Stomach smooth muscle (tissue), 2 donors: Measurements from ENCODE around the gene PTDSS2.
"Not testable (repeated sequence)": the region's sequence is repeated elsewhere in the genome, so short reads cannot be mapped to it uniquely, and the experiment has no call there.

Experiments used
- H3K27ac ChIP-seq: one replicate; pipeline ENCODE4 v1.7.0; 2013; ENCODE audit warnings: mild to moderate bottlenecking, low read length, inconsistent platforms
- H3K27me3 ChIP-seq, 2 donors: one replicate each; pipeline ENCODE4 v1.7.0; 2013; ENCODE audit warnings: low read length in 2 of 2; ENCODE audit not compliant: insufficient read depth in 2 of 2, control insufficient read depth in 1 of 2
- H3K36me3 ChIP-seq, 2 donors: one replicate each; pipeline ENCODE4 v1.7.0; 2013; ENCODE audit warnings: low read length in 2 of 2; ENCODE audit not compliant: control insufficient read depth in 2 of 2, insufficient read depth in 2 of 2
- H3K4me1 ChIP-seq: one replicate; pipeline ENCODE4 v1.7.0; 2013; ENCODE audit warnings: low read length; ENCODE audit not compliant: control insufficient read depth, insufficient read depth
- H3K4me3 ChIP-seq, 2 donors: one replicate each; pipeline ENCODE4 v1.7.0; 2013; ENCODE audit warnings: low read length in 2 of 2
- H3K9ac ChIP-seq, 2 donors: one replicate each; pipeline ENCODE4 v1.7.0; 2013; ENCODE audit warnings: low read length in 2 of 2, mild to moderate bottlenecking in 1 of 2
- H3K9me3 ChIP-seq, 2 donors: one replicate each; pipeline ENCODE4 v1.7.0; 2013; ENCODE audit warnings: low read length in 2 of 2; ENCODE audit not compliant: control insufficient read depth in 2 of 2
- donor health status: healthy.
- donor health status: Pancreatic carcinoma.

PTDSS2 gene

DNA sequence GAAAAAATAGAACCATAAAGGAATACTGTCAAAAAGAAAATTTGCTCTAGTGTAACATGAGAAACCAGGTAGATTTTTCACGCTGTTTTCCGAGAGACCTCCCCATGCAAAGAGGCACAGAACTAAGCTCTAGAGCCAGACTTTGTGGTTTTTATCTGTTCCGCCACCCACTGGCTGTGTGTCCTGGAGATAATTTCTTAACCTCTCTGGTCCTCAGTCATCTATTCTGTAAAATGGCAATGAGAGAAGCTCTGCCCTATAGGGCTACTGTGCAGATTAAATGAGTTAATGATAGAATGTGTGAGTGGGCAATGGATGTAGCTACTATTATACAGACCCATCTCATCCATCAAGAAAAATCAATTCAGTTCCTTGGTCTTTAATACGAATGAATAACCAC is 25.8 kb upstream of the PTDSS2 start:
- Histone ChIP-seq H3K4me3 (no peak overlapping the region), H3K27ac (no peak overlapping the region), H3K36me3 (no peaks in the 10 kb centered on the region), H3K27me3 (peaks cover 15 to 16% of the 10 kb centered on the region in 2 donors), H3K9ac (no peak overlapping the region), H3K4me1 (no peaks in the 10 kb centered on the region), H3K9me3 (no peaks in the 10 kb centered on the region)

DNA sequence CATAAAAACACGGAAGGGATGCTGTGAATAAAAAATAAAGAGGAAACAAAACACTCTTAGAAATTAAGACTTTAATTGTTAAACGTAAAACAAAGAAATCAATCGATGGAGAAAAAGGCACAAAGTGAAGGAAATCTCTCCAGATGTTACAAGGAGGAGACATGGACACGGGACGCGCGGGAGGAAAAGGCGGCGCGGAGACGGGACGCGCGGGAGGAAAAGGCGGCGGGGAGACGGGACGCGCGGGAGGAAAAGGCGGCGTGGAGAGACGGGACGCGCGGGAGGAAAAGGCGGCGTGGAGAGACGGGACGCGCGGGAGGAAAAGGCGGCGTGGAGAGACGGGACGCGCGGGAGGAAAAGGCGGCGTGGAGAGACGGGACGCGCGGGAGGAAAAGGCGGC is 25.3 kb upstream of the PTDSS2 start:
- not testable (repeated sequence) for H3K4me1 ChIP-seq, H3K27ac ChIP-seq, H3K9me3 ChIP-seq, H3K9ac ChIP-seq, H3K36me3 ChIP-seq, H3K4me3 ChIP-seq
- H3K27me3 ChIP-seq, result peaks cover 10 to 13% of the 10 kb centered on the region in 2 donors

DNA sequence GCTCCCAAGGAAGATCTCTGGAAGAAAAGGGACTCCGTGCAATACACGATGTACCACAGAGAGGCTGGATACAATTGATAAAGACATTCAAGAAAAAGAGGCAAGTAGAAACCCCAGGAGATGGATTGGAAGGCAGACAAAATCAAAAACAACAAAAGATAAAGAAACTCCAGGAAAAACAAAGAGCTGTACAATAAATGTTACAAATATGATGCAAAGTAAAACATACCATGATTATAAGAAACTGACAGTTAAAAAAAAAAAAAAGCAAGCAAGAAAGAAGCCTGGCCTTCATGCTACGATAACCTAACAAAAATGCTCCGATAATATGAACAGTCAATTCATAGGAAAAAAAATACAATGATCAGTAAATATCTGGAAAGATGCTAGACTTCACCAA is 24.8 kb upstream of the PTDSS2 start:
- H3K27ac ChIP-seq, result no peak overlapping the region
- no peaks in the 10 kb centered on the region for H3K36me3 ChIP-seq
- H3K9me3 ChIP-seq, result no peaks in the 10 kb centered on the region
- H3K4me3 ChIP-seq, result no peak overlapping the region
- H3K9ac ChIP-seq, result no peak overlapping the region
- H3K27me3 ChIP-seq, result peaks cover 7 to 8% of the 10 kb centered on the region in 2 donors
- H3K4me1 ChIP-seq, result no peaks in the 10 kb centered on the region

DNA sequence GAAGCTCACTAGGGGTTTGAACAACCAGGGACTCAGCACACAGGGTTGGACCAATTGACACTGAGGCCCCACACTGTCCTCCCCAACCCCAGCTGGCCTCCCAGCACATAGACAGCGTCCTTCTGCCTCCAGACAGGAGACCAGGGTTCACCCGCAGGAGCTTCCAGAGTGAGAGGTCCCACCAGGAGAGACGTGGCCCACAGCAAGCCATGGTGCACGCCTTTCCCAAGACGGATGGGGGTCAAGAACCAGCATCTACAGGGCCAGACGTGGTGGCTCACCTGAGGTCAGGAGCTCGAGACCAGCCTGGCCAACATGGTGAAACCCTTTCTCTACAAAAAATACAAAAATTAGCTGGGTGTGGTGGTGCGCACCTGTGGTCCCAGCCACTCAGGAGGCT is 23.2 kb upstream of the PTDSS2 start:
- H3K27me3 ChIP-seq, result peaks cover 5 to 7% of the 10 kb centered on the region in 2 donors
- no peaks in the 10 kb centered on the region for H3K36me3 ChIP-seq
- no peak overlapping the region for H3K9ac ChIP-seq
- no peak overlapping the region for H3K27ac ChIP-seq
- no peaks in the 10 kb centered on the region for H3K9me3 ChIP-seq
- no peaks in the 10 kb centered on the region for H3K4me1 ChIP-seq
- H3K4me3 ChIP-seq, result no peak overlapping the region

DNA sequence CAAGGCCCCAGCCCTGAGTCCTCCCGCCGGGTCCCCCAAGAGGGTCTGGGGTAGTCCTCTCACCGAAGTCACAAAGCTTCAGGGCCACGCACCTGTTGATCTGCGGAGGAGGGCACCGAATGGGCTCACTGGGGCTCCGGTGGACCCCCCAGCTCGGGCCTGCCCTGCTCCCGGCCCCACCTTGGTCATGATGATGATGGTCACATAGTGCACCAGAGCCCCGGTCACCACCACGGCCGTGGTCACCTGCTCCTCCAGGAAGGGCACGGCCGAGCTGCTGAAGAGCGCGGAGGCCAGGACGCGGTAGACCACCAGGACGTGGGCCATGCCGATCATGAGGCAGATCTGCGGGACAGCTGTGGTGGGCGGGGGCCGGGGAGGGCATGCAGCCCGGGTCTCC is 21.8 kb upstream of the PTDSS2 start:
- Histone ChIP-seq H3K9ac (no peak overlapping the region), H3K4me3 (no peak overlapping the region), H3K9me3 (no peaks in the 10 kb centered on the region), H3K27ac (no peak overlapping the region), H3K36me3 (no peaks in the 10 kb centered on the region), H3K27me3 (peaks cover 7% of the 10 kb centered on the region in 2 donors), H3K4me1 (no peaks in the 10 kb centered on the region)

DNA sequence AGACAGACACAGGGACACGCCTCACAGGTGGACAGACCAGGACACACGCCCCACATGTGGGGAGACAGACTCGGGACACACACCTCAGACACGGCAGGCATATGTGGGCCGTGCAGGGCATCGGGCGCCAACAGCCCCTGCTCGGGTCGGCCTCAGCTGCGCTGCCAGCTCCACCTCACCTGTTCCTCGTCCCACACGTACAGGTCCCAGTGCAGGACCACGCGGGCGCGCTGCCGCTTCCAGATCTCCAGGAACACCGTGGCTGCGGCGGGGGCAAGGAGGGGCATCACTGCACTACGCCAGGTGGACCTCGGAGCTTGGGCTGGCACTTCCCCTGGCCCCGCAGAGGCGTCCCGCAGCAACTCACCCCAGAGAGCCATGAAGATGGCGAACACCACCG is 20.7 kb upstream of the PTDSS2 start:
- Histone ChIP-seq H3K9me3 (no peaks in the 10 kb centered on the region), H3K27me3 (peaks cover 2 to 3% of the 10 kb centered on the region in 2 donors), H3K36me3 (no peaks in the 10 kb centered on the region), H3K4me1 (no peaks in the 10 kb centered on the region), H3K9ac (no peak overlapping the region), H3K27ac (no peak overlapping the region), H3K4me3 (no peak overlapping the region)

DNA sequence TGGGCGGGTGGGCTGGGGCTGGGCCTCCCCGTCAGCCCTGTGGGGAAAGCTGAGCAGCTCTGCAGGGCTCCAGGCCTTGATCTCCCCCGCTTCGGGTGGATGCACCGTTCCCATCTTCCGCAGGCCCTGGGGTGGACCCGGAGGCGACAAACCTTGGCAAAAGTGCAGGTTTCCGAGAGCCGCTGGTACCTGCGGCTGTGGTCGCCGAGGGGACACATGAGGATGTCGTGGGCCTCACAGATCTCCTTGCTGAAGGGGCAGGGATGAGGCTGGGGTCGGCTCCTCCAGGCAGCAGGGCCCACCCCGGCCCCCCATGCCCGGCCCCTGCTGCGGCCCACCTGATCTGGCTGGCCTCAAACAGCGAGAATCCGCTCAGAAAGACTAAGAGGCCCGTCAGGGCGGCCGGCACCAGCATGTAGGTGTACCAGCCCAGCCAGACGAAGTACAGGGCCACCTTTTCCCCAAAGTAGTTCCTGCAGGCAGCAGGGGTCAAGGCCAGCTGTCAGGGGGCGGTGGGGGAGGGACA is 20.1 kb upstream of the PTDSS2 start:
- H3K4me1 ChIP-seq, result no peaks in the 10 kb centered on the region
- H3K27me3 ChIP-seq, result peaks cover 0 to 2% of the 10 kb centered on the region in 2 donors
- no peak overlapping the region for H3K4me3 ChIP-seq
- H3K9me3 ChIP-seq, result no peaks in the 10 kb centered on the region
- no peaks in the 10 kb centered on the region for H3K36me3 ChIP-seq
- no peak overlapping the region for H3K27ac ChIP-seq
- H3K9ac ChIP-seq, result no peak overlapping the region

DNA sequence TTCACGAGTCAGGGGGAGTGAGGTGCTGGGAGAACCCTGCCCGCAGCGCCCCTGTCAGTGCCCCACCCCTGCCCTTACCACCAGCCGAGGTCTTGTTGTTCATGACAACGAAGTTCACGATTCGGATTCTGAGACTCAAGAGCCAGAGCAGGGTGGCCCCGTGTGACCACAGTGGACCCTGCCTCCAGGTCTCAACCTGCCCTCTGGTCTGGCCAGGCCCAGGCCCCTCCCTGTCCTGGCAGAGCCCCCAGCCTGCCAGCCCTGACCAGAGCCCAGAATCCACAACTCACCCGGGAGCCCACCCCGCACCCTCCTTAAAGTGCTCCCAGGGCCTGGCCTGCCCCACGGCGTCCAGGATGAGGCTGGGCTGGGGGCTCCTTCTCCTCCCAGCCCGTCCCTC is 18.2 kb upstream of the PTDSS2 start:
- Histone ChIP-seq H3K36me3 (no peaks in the 10 kb centered on the region), H3K9ac (no peak overlapping the region), H3K9me3 (no peaks in the 10 kb centered on the region)

DNA sequence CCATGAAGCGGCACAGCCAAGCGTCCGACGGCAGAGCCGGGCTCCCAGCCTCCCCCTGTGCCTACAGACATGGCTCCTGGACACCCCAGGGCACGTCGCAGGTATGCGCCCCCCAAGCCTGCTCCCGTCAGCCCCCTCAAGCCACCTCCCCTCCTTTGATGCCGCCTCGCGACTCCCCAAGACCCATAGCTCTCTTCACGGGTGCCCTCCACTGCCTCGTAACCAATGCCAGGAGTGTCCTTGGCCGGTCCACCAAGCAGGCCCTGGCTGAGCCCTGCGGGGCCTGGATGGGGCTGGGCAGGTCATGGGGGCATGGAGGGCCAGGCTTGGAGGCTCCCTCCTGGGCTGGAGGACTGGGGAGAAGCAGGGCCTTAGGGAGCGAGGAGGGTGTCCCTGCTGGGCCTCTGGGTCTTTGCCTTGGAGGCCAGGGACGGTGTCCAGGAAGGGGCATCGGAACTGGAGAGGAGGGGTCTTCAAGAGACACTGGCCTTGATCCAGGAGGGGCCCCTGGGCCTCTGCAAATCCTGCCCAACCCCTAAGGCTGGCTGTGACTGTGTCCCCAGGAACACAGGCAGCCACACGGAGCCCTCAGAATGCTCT is 17.5 kb upstream of the PTDSS2 start:
- no peak overlapping the region for H3K4me3 ChIP-seq
- H3K36me3 ChIP-seq, result no peaks in the 10 kb centered on the region

More for the DNA sequence above, 18.2 kb upstream of the PTDSS2 start:
- Histone ChIP-seq H3K4me1 (no peaks in the 10 kb centered on the region), H3K27me3 (peaks cover 0 to 2% of the 10 kb centered on the region in 2 donors), H3K4me3 (no peak overlapping the region), H3K27ac (no peak overlapping the region)

DNA sequence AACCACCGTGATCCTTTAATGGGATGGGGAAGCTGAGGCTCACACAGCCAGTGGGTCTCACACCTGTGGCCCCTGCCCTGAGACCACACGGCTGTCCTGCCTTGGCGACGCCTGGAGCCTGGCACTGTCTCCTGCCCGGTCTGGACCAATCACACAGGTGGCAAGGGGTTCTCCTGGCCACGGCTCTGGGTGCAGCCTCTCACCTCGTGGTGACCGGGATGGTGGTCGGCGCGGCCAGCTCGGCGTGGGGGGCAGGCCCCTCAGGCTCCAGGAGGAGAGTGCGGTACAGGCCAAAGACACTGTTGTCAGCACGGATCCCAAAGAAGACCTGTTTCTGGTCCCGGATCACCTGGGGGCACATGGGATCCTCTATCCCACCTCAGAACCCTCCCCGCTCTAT is 17.0 kb upstream of the PTDSS2 start:
- Histone ChIP-seq H3K4me1 (no peaks in the 10 kb centered on the region), H3K27ac (no peak overlapping the region), H3K4me3 (no peak overlapping the region), H3K9ac (no peak overlapping the region), H3K36me3 (no peaks in the 10 kb centered on the region), H3K27me3 (peaks cover 0 to 3% of the 10 kb centered on the region in 2 donors), H3K9me3 (no peaks in the 10 kb centered on the region)

More for the DNA sequence above, 17.5 kb upstream of the PTDSS2 start:
- no peak overlapping the region for H3K27ac ChIP-seq
- H3K27me3 ChIP-seq, result peaks cover 0 to 2% of the 10 kb centered on the region in 2 donors
- no peak overlapping the region for H3K9ac ChIP-seq
- no peaks in the 10 kb centered on the region for H3K4me1 ChIP-seq
- H3K9me3 ChIP-seq, result no peaks in the 10 kb centered on the region

DNA sequence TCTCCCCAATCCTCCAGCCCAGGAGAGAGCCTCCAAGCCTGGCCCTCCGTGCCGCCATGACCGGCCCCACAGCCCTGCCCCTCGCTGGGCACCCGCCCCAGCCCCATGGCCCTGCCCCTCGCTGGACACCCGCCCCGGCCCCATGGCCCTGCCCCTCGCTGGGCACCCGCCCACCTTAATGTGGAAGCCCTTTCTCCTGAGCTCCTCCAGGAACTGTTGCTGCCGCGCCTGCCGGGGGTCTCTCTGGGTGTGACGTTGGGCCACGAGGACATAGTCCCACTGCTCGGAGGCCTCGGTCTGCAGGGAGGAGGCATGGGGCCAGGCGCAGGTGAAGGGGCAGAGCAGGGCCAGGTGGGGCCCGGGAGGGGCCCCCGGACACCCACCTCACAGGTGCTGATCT is 16.4 kb upstream of the PTDSS2 start:
- H3K4me1 ChIP-seq, result no peaks in the 10 kb centered on the region
- H3K36me3 ChIP-seq, result no peaks in the 10 kb centered on the region
- H3K27ac ChIP-seq, result no peak overlapping the region
- no peak overlapping the region for H3K4me3 ChIP-seq
- H3K9ac ChIP-seq, result no peak overlapping the region
- no peaks in the 10 kb centered on the region for H3K9me3 ChIP-seq
- H3K27me3 ChIP-seq, result peaks cover under 1 to 3% of the 10 kb centered on the region in 2 donors
